ENCODE data around the gene PITPNM3.

DNA sequence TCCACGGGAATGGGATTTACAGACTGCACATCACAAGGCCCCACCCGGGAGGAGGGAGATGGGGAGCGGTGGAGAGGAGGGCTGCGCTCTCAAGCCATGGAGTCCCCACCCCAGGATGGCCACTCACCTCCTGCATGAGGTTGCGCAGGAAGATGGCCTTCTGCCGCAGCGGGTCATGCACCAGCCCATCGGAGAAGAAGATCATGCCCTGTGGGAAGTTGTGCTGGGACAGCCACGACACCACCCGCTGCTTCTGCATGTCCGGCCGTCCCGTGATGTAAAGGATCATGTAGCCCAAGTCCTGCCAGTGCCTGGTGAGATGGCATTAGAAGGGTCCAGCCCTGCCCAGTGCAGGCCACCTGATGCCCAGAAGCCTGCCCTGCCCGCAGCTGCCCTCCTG, 95.1 kb downstream of the PITPNM3 start:
- TF ChIP-seq, protein P1, sequence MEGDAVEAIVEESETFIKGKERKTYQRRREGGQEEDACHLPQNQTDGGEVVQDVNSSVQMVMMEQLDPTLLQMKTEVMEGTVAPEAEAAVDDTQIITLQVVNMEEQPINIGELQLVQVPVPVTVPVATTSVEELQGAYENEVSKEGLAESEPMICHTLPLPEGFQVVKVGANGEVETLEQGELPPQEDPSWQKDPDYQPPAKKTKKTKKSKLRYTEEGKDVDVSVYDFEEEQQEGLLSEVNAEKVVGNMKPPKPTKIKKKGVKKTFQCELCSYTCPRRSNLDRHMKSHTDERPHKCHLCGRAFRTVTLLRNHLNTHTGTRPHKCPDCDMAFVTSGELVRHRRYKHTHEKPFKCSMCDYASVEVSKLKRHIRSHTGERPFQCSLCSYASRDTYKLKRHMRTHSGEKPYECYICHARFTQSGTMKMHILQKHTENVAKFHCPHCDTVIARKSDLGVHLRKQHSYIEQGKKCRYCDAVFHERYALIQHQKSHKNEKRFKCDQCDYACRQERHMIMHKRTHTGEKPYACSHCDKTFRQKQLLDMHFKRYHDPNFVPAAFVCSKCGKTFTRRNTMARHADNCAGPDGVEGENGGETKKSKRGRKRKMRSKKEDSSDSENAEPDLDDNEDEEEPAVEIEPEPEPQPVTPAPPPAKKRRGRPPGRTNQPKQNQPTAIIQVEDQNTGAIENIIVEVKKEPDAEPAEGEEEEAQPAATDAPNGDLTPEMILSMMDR (IDR thresholded peaks at IDR 0.05) = no peak
- no peak for TF ChIP-seq POLR2A (IDR thresholded peaks at IDR 0.05)
- TF ChIP-seq EP300 (IDR thresholded peaks at IDR 0.05; ENCODE audit: low read depth) = no peak

All from transverse colon (tissue), 3 donors.